ENCODE data around the gene HIVEP3. TPM values are rescaled to one million over a fixed set of nuclear protein-coding genes. Genes with fewer than 3 reads are reported as not detected.

HIVEP3 gene
- total and polyA plus RNA-seq, 2 of the 13 experiments (the other 11 are each of a cell fraction or from before 2014, with no cell fraction given): 0.05 TPM; not detected in 1

DNA sequence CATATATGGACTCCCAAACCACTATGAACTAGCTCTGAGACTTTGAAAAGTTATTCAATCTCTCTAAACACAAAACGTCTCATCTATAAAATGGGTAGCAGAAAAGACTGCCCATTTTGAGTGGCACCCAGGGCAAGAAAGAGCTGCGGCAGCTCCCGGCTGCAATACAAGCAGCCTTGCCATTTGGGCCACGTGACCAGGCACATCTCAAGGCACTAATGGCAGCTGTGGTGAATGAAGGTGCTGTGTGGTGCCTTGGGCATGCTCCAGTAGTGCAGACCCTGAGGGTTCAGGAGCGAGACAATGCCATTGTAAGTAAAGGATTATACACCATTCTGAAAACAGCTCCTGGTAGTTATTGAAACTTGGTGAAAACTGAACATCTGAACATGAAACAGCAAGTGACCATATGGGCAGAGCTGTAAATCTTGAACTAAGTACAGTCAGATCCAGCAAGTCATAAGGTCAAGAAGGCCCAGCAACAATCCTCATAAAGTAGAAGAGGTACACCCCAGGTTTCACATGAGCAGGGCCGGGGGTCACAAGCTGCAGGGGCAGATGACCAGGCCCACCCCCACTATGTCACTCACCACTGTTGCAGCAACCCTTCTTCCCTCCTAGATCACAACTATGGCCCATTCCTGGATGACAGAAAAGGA, 39.4 kb upstream of the HIVEP3 start:
- H3K79me2 ChIP-seq (ENCODE audit: insufficient read depth, low read length): no peaks in the 10 kb centered on the region
- ATAC-seq: no peak
- CTCF ChIA-PET (ENCODE audit: low intra/inter-chr PET ratio, low total read pairs): no interaction called here

More for the DNA sequence above, 39.4 kb upstream of the HIVEP3 start:
- no peaks in the 10 kb centered on the region for H3K36me3 ChIP-seq (replicated peaks in 1 of 2; ENCODE audit: control insufficient read depth in 1 of 2, insufficient read depth in 2 of 2, low read length in 2 of 2)
- BruUV-seq (replicated peaks): no TSS peak
- H3K9me3 ChIP-seq (ENCODE audit: low read length): no peaks in the 10 kb centered on the region
- DNase-seq (ENCODE audit: low spot score) (no peak), FAIRE-seq (no peak)
- H2AFZ ChIP-seq (ENCODE audit: low read length): no peak overlapping the region
- intact Hi-C loops (cut with micrococcal nuclease; ENCODE audit: unreplicated experiment): no loop called here
- no peaks in the 10 kb centered on the region for H4K20me1 ChIP-seq (ENCODE audit: insufficient read depth, low read length)
- H3K9ac ChIP-seq (ENCODE audit: insufficient read depth, low read depth, low read length): no peak overlapping the region
- TF ChIP-seq TBP (CRISPR knock-in tag; IDR thresholded peaks at IDR 0.05): no peak
- no peak for TF ChIP-seq THAP7 (CRISPR knock-in tag; IDR thresholded peaks at IDR 0.05)
- no peak for TF ChIP-seq ARNTL (CRISPR knock-in tag; IDR thresholded peaks at IDR 0.05)
- no peak for TF ChIP-seq IKZF4 (CRISPR knock-in tag; IDR thresholded peaks at IDR 0.05; ENCODE audit: borderline replicate concordance, low read depth, not compliant biosample characterization)
- TF ChIP-seq RBM22 (optimal IDR thresholded peaks at IDR 0.05; ENCODE audit: low read length): no peak
- TF ChIP-seq ZNF251 (CRISPR knock-in tag; IDR thresholded peaks at IDR 0.05): no peak
- TF ChIP-seq, protein P1, sequence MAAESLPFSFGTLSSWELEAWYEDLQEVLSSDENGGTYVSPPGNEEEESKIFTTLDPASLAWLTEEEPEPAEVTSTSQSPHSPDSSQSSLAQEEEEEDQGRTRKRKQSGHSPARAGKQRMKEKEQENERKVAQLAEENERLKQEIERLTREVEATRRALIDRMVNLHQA (CRISPR knock-in tag; IDR thresholded peaks at IDR 0.05): no peak
- no peak for TF ChIP-seq ZNF710 (CRISPR knock-in tag; IDR thresholded peaks at IDR 0.05; ENCODE audit: borderline replicate concordance)
- no peak for TF ChIP-seq MYPOP (CRISPR knock-in tag; IDR thresholded peaks at IDR 0.05)
- no peak for TF ChIP-seq SRSF9 (IDR thresholded peaks at IDR 0.05; ENCODE audit: borderline replicate concordance, insufficient read depth, low read depth, low read length, poor library complexity, severe bottlenecking)
- TF ChIP-seq ELF3 (CRISPR knock-in tag; IDR thresholded peaks at IDR 0.05): no peak
- TF ChIP-seq CSRNP1 (CRISPR knock-in tag; IDR thresholded peaks at IDR 0.05): no peak
- no peak for TF ChIP-seq ZNF639 (CRISPR knock-in tag; conservative IDR thresholded peaks at IDR 0.05)
- TF ChIP-seq ZFP37 (CRISPR knock-in tag; IDR thresholded peaks at IDR 0.05; ENCODE audit: borderline replicate concordance): no peak
- TF ChIP-seq NCOA2 (CRISPR knock-in tag; IDR thresholded peaks at IDR 0.05): no peak
- no peak for TF ChIP-seq RFX1 (IDR thresholded peaks at IDR 0.05)
- in situ Hi-C loops (cut with HindIII; ENCODE audit: extremely low pct_ligation_motif_present, low pct_unique_long_range_greater_than_20kb): no loop called here
- H3K4me3 ChIP-seq (replicated peaks in 1 of 3; ENCODE audit: insufficient read depth in 1 of 3, low read depth in 2 of 3, low read length in 3 of 3): no peak overlapping the region
- WGBS (ENCODE audit: low lambda C conversion rate): 0% methylated on average over 6 of the region's 6 CpGs
- no peak overlapping the region for H3K4me2 ChIP-seq (ENCODE audit: low read depth, low read length)
- H3K27ac ChIP-seq (ENCODE audit: extremely low read length, insufficient read depth, low read length): no peak overlapping the region
- no peaks in the 10 kb centered on the region for H3K4me1 ChIP-seq (ENCODE audit: insufficient read depth, low read length)
- no peaks in the 10 kb centered on the region for H3K27me3 ChIP-seq (ENCODE audit: control insufficient read depth in 1 of 2, insufficient read depth in 2 of 2, low read length in 2 of 2)
- POLR2A ChIA-PET: no interaction called here

Measured in HepG2 (cell line).